Left lung (tissue), 10 donors: ENCODE data around the gene NR4A2. TPM values are rescaled to one million over a fixed set of nuclear protein-coding genes. Genes with fewer than 3 reads are reported as not detected.

Source experiments
- ATAC-seq: fragments of 200-7000 bp; cut with Tn5 transposase; one replicate; pipeline ENCODE4 v1.9.1; 2020; ENCODE audit warnings: moderate library complexity
- DNase-seq, 4 donors: peaks; one replicate each; pipeline ENCODE4 v3.0.0-alpha.2; 2013 to 2020
- H3K27ac ChIP-seq, 2 donors: fragments of 200-600 bp; sonication (generic) in 1 of 2; one replicate each; pipeline versions ENCODE4 v1.5.0 to v1.8.0; 2020 to 2021
- H3K27me3 ChIP-seq, 2 donors: fragments of 200-600 bp; sonication (generic) in 1 of 2; one replicate each; pipeline versions ENCODE4 v1.5.0 to v1.8.0; 2020 to 2021
- H3K36me3 ChIP-seq, 2 donors: fragments of 200-600 bp; sonication (generic) in 1 of 2; one replicate each; pipeline versions ENCODE4 v1.5.0 to v1.8.0; 2020 to 2021
- H3K4me1 ChIP-seq, 2 donors: fragments of 200-600 bp; one replicate each; pipeline ENCODE4 v1.8.0; 2021
- H3K4me3 ChIP-seq, 2 donors: fragments of 200-600 bp; sonication (generic) in 1 of 2; one replicate each; pipeline versions ENCODE4 v1.5.0 to v1.8.0; 2020 to 2021; ENCODE audit warnings: mild to moderate bottlenecking in 1 of 2
- H3K9me3 ChIP-seq, 2 donors: fragments of 200-600 bp; sonication (generic) in 1 of 2; one replicate each; pipeline versions ENCODE4 v1.5.0 to v1.8.0; 2020 to 2021
- CTCF ChIP-seq, 2 donors: fragments of 200-600 bp; sonication (generic) in 1 of 2; IDR thresholded peaks; one replicate each; pipeline versions ENCODE4 v1.5.0 to v1.8.0; 2021; ENCODE audit warnings: antibody characterized with exemption in 2 of 2
- intact Hi-C, 2 donors: fragments of 100-400 bp; cut with DNase I; formaldehyde crosslinking; loops; one replicate each; pipeline versions ENCODE4 v1.11.2 to v1.14.2; 2022
- polyA plus RNA-seq, 6 donors: library from polyadenylated mRNA; unstranded; fragments of 120-200 nt; gene quantifications; one replicate each; pipeline ENCODE4 v1.2.1, GENCODE V29; 2013; ENCODE audit not compliant: insufficient read length in 6 of 6
- total RNA-seq, 2 donors: library from RNA; stranded (reverse); fragmentation: NEBNext Ultra II Directional; extraction: Animal tissue kit (Norgen Biotek cat#: 25700); gene quantifications; one replicate each; pipeline ENCODE4 v1.2.1, GENCODE V29; 2021
- donor health status: DM: no; HTN: yes; CAD: no.
- donor health status: DM: no; HTN: no; CAD: no.

NR4A2 gene
- total and polyA plus RNA-seq, 8 donors: 1.9 to 7.0 (median 4.0) TPM

- TF ChIP-seq CTCF (IDR thresholded peaks at IDR 0.05): no peak
- H3K9me3 ChIP-seq: no peaks in the 10 kb centered on the region
- intact Hi-C loops: no loop called here
- H3K27ac ChIP-seq: no peak overlapping the region
- H3K4me3 ChIP-seq: no peak overlapping the region
- H3K27me3 ChIP-seq: no peaks in the 10 kb centered on the region
- DNase-seq: no peak
- ATAC-seq: no peak
- no peaks in the 10 kb centered on the region for H3K36me3 ChIP-seq
- no peaks in the 10 kb centered on the region for H3K4me1 ChIP-seq
Observed at GRCh38 chr2:156279446-156280150, 52.9 kb downstream of the NR4A2 start.

Other genes starting within 250 kb of the NR4A2 start
- 10 to 100 TPM; 31.2 to 44.3 TPM for gene GPD2, start 103.7 kb upstream of the NR4A2 start, total RNA-seq
- 10 to 100 TPM; 23.7 to 29.4 (median 25.5) TPM for gene GPD2, start 103.7 kb upstream of the NR4A2 start, polyA plus RNA-seq